PFSK-1 (cell line): Measurements from ENCODE around the gene DNAJA2.

Source experiments
- POLR2AphosphoS5 ChIP-seq: IDR thresholded peaks from 2 replicates; pipeline ENCODE4 v1.6.1; 2012; ENCODE audit warnings: low read depth, mild to moderate bottlenecking, control low read depth, low read length, moderate library complexity
- REST ChIP-seq, 2 experiments: IDR thresholded peaks; 2 replicates each; pipeline versions ENCODE4 v1.6.1 to v1.8.0; 2011 to 2012; ENCODE audit warnings: low read depth in 2 of 2, low read length in 2 of 2, control low read depth in 1 of 2, inconsistent platforms in 1 of 2, mild to moderate bottlenecking in 1 of 2, moderate library complexity in 1 of 2; ENCODE audit not compliant: insufficient read depth in 1 of 2
- SIN3A ChIP-seq: IDR thresholded peaks from 2 replicates; pipeline ENCODE4 v1.6.1; 2012; ENCODE audit warnings: mild to moderate bottlenecking, low read length, moderate library complexity, borderline replicate concordance; ENCODE audit not compliant: insufficient read depth

- TF ChIP-seq SIN3A = no peak
- no peak for TF ChIP-seq POLR2AphosphoS5
- no peak for TF ChIP-seq REST (IDR thresholded peaks at IDR 0.05; ENCODE audit: insufficient read depth in 1 of 2, low read depth in 2 of 2, low read length in 2 of 2)
Observed at GRCh38 chr16:46982335-46982734, 8.9 kb upstream of the DNAJA2 start.
